SK-N-SH treated with all-trans-retinoic acid at 6 μM for 48 hours (cell line): ENCODE results near the gene ARHGAP22.

Experiments
- ARNTL ChIP-seq: fragments of 450-650 bp; formaldehyde crosslinking; IDR thresholded peaks from 2 replicates; pipeline ENCODE4 v1.5.0; 2020; ENCODE audit warnings: low read depth, mild to moderate bottlenecking, moderate library complexity, borderline replicate concordance
- CREB5 ChIP-seq: fragments of 250-450 bp; sonication (Bioruptor Pico); IDR thresholded peaks from 2 replicates; pipeline ENCODE4 v1.5.1; 2020; ENCODE audit warnings: low read depth, mild to moderate bottlenecking, moderate library complexity
- CSRNP3 ChIP-seq: fragments of 250-450 bp; sonication (Bioruptor Pico); IDR thresholded peaks from 2 replicates; pipeline ENCODE4 v1.5.1; 2021; ENCODE audit warnings: mild to moderate bottlenecking, moderate library complexity
- ESRRG ChIP-seq: fragments of 250-450 bp; sonication (Bioruptor Pico); IDR thresholded peaks from 2 replicates; pipeline ENCODE4 v1.6.1; 2021; ENCODE audit warnings: mild to moderate bottlenecking
- OSR1 ChIP-seq: fragments of 250-450 bp; sonication (Bioruptor Pico); IDR thresholded peaks from 2 replicates; pipeline ENCODE4 v1.8.0; 2022; ENCODE audit warnings: moderate library complexity, mild to moderate bottlenecking, inconsistent platforms
- PATZ1 ChIP-seq: fragments of 250-450 bp; sonication (Bioruptor Pico); IDR thresholded peaks from 2 replicates; pipeline ENCODE4 v1.8.0; 2020; ENCODE audit warnings: mild to moderate bottlenecking, moderate library complexity, borderline replicate concordance
- PPARA ChIP-seq: fragments of 250-450 bp; sonication (Bioruptor Pico); IDR thresholded peaks from 2 replicates; pipeline ENCODE4 v1.5.0; 2020; ENCODE audit warnings: mild to moderate bottlenecking, borderline replicate concordance
- TCF4 ChIP-seq: fragments of 250-450 bp; sonication (Bioruptor Pico); IDR thresholded peaks from 2 replicates; pipeline ENCODE4 v1.8.0; 2021; ENCODE audit warnings: mild to moderate bottlenecking, moderate library complexity, borderline replicate concordance
- ZC3H10 ChIP-seq: fragments of 250-450 bp; sonication (Bioruptor Pico); IDR thresholded peaks from 2 replicates; pipeline ENCODE4 v1.5.1; 2021; ENCODE audit warnings: mild to moderate bottlenecking, moderate library complexity
- ZFP3 ChIP-seq: fragments of 250-450 bp; sonication (Bioruptor Pico); IDR thresholded peaks from 2 replicates; pipeline ENCODE4 v1.5.0; 2020; ENCODE audit warnings: mild to moderate bottlenecking, moderate library complexity
- ZFP30 ChIP-seq: fragments of 450-650 bp; formaldehyde crosslinking; IDR thresholded peaks from 2 replicates; pipeline ENCODE4 v1.5.0; 2022; ENCODE audit warnings: mild to moderate bottlenecking, moderate library complexity
- ZNF565 ChIP-seq: fragments of 450-650 bp; formaldehyde crosslinking; conservative IDR thresholded peaks from 2 replicates; pipeline ENCODE4 v1.5.0; 2020; ENCODE audit warnings: low read depth, mild to moderate bottlenecking, moderate library complexity
- ZNF70 ChIP-seq: fragments of 450-650 bp; formaldehyde crosslinking; IDR thresholded peaks from 2 replicates; pipeline ENCODE4 v1.5.0; 2020; ENCODE audit warnings: mild to moderate bottlenecking, moderate library complexity

- TF ChIP-seq PPARA (CRISPR knock-in tag) (no peak), ZFP3 (no peak), CREB5 (CRISPR knock-in tag) (no peak), OSR1 (no peak), ZNF565 (CRISPR knock-in tag) (no peak), ZNF70 (CRISPR knock-in tag) (no peak), ZC3H10 (CRISPR knock-in tag) (no peak), ZFP30 (no peak), PATZ1 (CRISPR knock-in tag) (no peak), ARNTL (CRISPR knock-in tag) (no peak), ESRRG (CRISPR knock-in tag) (no peak), CSRNP3 (no peak), TCF4 (CRISPR knock-in tag) (no peak)
Observed at GRCh38 chr10:48525113-48525512, 79.8 kb downstream of the ARHGAP22 start.
